GM19452 (cell line): ENCODE data around the gene EMILIN3.

Experiments used
- ATAC-seq: cut with Tn5 transposase; IDR thresholded peaks from one replicate; pipeline ENCODE4 v1.9.1; 2021; ENCODE audit not compliant: unreplicated experiment

The EMILIN3 gene

GRCh38 chr20:41364967-41365765 lies 1.5 kb downstream of the EMILIN3 start:
- ATAC-seq, result no peak

GRCh38 chr20:41364236-41364855 lies 2.3 kb downstream of the EMILIN3 start:
- no peak for ATAC-seq

DNA sequence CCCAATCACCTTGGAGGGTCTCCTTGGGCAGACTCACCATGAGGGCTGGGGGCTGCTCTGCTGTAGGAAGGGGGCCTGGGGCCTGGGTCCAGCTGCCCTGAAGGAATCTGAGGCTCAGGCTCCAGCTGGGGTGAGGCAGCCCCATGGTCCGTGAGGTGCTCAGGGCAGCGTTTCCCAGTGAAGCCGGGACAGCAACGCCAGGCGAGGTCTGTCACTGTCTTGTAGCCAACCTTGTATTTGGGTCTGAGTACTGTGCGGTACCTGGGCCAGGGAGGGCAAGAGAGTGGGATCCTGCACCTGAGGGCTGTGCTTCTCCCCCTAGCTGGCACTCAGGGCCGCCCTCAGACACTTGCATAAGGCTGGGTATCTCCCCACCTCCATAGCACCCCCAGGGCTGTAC lies 3.0 kb downstream of the EMILIN3 start:
- no peak for ATAC-seq

DNA sequence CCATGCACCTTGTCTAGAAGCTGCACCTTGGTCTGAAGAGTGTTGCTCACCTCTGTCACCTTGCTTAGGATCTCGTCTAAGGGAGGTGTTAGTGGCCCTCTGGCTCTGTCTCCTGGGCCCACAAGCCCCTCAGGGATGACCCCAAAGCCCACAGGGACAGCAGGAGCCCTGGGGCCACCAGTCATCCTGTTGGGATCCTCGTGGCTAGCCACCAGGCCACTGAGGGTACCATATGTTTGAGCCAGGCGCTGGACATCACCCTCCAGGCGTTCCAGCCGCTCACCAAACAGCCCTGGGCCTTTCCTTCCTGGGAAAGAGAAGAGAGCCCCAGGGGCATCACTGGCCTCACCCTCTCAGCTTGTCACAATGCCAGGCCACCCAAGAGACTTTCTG lies 3.9 kb downstream of the EMILIN3 start:
- no peak for ATAC-seq

DNA sequence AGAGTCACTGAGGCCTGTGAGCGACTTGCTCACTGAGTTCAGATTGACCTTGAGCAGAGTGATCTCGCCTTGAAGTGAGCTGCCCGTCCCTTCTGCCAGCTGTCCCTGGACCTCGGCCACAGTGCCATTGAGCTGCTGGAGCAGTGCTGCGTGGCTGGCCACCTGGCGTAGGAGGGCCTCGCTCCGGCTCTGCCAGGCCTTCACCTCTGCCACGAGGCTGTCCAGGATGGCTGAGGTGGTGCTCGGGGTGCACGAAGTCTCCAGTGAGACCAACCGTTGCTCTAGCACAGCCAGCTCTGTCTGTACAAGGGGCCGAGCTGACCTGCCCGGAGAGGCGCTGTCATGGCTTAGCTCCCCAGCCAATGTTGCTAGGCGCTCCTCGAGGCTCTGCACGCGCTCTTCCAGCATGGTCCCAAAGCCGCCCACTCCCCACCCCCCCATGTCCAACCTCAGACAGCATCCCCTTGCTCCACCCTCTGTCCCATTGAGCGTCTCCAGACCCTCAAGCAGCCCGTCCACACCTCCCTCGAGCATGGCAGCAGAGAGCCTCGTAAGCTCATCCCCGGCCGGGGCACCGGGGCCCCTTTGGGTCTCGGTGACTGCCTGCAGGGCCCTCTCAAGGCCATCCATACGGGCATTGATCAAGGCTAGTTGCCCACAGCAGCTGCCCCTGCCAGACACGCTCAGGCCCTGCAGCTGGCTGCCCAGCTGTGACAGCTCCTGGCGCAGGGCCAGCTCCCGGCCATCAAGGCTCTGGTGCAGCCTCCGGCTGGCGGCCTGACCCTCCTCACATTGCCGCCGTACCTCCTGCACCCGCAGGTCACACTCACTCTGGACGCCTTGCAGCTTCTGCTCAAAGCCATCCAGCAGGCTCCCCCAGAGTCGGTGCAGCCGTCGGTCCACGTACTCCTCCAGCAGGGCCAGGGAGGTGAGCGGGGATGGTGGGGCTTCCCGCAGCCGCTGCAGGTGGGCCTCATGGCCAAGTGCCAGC lies 4.6 kb downstream of the EMILIN3 start:
- no peak for ATAC-seq

- ATAC-seq, result no peak
Observed at GRCh38 chr20:41360831-41361756, 5.5 kb downstream of the EMILIN3 start.

DNA sequence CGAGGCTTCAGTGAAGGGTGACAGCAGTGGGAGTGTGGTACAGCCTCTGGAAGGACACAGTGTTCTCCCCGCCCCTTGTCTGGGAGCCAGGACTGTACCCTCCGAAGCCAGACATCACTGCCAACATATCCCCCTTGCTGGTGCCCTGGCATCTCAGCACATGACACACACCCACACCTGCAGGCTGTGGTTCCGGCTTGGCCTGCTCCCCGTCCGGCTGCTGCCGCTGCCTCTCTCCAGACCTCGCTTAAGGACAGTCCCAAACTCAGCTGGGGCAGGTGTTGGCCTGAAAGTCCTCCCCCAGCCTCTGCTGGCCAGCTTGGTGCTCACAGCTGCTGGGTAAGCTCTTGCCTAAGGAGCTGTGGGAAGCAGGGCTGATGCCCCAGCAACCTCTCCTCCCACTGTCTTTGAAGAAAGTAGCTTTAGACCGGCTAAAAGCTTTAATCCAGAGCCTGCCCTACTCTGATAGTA lies 7.0 kb downstream of the EMILIN3 start:
- no peak for ATAC-seq

- ATAC-seq, result no peak
Observed at GRCh38 chr20:41358717-41359116, 7.9 kb downstream of the EMILIN3 start.

- no peak for ATAC-seq
Observed at GRCh38 chr20:41358230-41358629, 8.4 kb downstream of the EMILIN3 start.

- ATAC-seq, result no peak
Observed at GRCh38 chr20:41357424-41358163, 9.0 kb downstream of the EMILIN3 start.

- no peak for ATAC-seq
Observed at GRCh38 chr20:41356951-41357350, 9.7 kb downstream of the EMILIN3 start.

DNA sequence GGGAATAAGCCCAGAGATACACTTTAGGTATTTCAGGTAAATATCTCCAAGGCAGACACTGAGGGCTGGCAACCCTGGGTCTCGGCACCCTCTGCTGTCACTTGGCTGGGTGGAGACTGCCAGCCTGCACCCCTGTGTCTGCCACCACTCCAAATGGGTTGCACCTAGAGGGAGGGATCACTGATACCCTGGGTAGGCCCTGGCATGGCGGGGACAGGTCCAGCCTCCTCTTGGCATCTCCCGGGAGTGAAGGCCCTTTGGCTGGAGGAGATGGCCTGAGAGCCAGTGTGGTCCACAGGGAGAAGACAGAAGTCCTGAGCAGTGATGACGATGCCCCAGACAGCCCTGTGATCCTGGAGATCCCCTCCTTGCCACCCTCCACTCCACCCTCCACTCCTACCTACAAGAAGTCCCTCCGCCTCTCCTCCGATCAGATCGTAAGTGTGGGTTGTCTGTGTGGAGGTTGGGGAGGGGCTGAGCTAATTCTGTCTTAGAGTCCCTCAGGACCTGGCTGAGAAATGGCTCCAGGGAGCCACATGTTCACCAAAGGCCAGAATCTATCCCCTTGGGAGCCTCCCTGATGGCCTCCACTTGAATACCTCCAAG lies 10.9 kb downstream of the EMILIN3 start:
- no peak for ATAC-seq

GRCh38 chr20:41355192-41355591 lies 11.4 kb downstream of the EMILIN3 start:
- ATAC-seq, result no peak

- ATAC-seq, result no peak
Observed at GRCh38 chr20:41353530-41353929, 13.1 kb downstream of the EMILIN3 start.

GRCh38 chr20:41352666-41353065 lies 14.0 kb downstream of the EMILIN3 start:
- ATAC-seq, result no peak

GRCh38 chr20:41352106-41352505 lies 14.5 kb downstream of the EMILIN3 start:
- ATAC-seq, result no peak

DNA sequence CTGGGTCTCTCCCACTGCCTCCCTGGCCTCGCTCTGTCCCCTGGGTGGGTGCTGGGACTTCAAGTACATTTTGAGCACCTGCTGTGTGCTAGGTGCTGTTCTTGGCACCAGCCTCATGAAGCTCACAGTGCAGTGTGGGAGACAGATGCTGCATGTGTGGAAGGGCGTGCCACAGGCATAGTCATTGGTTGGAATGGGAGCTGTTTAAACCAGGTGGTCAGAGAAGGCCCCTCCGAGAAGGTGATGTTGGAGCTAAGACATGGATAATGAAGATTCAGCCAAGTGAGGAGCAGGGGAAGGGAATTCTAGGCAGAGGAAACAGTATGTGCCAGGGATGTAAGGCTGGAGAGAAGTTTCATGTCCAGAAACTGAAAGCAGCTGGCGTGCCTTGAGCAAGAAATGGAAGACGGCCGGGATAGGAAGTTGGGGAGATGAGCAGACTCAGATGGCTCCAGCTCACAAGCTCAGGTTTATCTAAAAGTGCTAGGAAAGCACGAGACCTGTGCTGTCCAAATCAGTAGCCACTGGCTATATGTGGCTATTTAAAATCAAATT lies 16.1 kb downstream of the EMILIN3 start:
- ATAC-seq, result no peak

- no peak for ATAC-seq
Observed at GRCh38 chr20:41349943-41350342, 16.7 kb downstream of the EMILIN3 start.

GRCh38 chr20:41349266-41349665 lies 17.4 kb downstream of the EMILIN3 start:
- no peak for ATAC-seq
